Effector memory CD8-positive, alpha-beta T cell (primary cell): ENCODE data around the gene CFAP100.
A peak's percentile ranks its signal among the peaks of the same experiment; 100 is the strongest.

Experiments
- ATAC-seq: fragments of 150-1000 bp; cut with Tn5 transposase; replicated peaks from 2 replicates; pipeline ENCODE4 v1.10.0; 2021; ENCODE audit warnings: mild to moderate bottlenecking, moderate library complexity
- DNase-seq, 3 experiments: peaks; one replicate each; pipeline ENCODE4 v3.0.0; 2021
- H3K27ac Mint-ChIP-seq, 2 donors: one replicate each; pipeline ENCODE4 v1.8.0; 2022; ENCODE audit warnings: mild to moderate bottlenecking in 2 of 2, mixed read lengths in 2 of 2, moderate library complexity in 2 of 2
- H3K27me3 Mint-ChIP-seq, 2 donors: one replicate each; pipeline ENCODE4 v1.8.0; 2022; ENCODE audit warnings: mixed read lengths in 2 of 2
- H3K36me3 Mint-ChIP-seq: one replicate; pipeline ENCODE4 v1.8.0; 2022; ENCODE audit warnings: mild to moderate bottlenecking, moderate library complexity, mixed read lengths; ENCODE audit not compliant: insufficient read depth
- H3K4me1 Mint-ChIP-seq, 2 donors: one replicate each; pipeline ENCODE4 v1.8.0; 2022; ENCODE audit warnings: low read depth in 2 of 2, mixed read lengths in 2 of 2
- H3K4me3 Mint-ChIP-seq, 2 donors: one replicate each; pipeline ENCODE4 v1.8.0; 2022; ENCODE audit warnings: mild to moderate bottlenecking in 2 of 2, mixed read lengths in 2 of 2, moderate library complexity in 2 of 2
- H3K9me3 Mint-ChIP-seq, 2 donors: one replicate each; pipeline ENCODE4 v1.8.0; 2022; ENCODE audit warnings: mixed read lengths in 2 of 2

Gene CFAP100

DNA sequence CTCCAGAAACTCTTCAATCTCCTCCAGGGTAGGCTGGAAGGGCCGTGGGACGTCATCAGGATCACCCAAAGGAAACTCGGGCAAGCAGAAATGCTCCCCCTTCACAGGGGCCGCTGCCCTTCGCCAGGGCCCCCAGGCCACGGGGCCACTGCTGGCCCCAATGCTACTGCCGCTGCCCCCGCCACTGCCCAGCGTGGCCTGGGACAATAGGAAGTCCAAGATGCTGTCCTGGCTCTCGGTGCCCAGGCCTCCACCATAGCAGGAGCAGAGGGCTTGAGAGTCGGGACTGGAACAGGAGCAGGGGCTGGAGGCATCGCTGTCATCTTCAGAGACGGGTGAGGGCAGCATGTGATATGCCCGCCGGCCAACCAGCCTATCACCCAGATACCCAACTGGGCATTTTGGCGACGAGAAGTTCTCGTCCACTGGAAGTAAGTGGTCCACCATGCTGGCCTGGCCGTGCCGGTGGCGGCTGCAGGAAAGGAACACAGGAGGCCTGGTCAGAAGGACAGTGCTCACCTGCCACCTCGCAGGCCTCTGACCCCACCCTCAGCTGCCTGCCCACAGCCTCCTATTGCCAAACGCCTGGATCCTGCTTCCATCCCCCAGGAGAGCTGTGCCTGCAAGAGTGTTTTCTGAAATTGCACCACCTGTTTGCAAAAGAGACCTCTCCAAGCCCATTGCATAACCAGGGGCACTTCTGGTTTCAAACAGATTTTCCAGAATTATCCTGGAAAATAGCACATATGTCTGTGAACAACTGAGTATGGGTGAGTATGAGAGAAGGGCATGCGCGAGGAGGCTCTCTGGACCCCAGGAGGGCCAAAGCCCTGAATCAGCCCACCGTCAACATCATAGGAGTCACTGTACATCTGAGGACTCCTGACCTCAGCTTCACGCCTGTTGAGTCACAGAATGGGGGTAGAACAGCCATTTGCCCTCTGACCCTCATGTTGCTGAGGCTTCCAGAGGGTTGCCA is 41.9 kb upstream of the CFAP100 start:
- Mint-ChIP-seq H3K4me3 (no peak overlapping the region), H3K27me3 (peaks cover 18 to 33% of the 10 kb centered on the region in 2 donors), H3K9me3 (no peaks in the 10 kb centered on the region), H3K36me3 (no peaks in the 10 kb centered on the region), H3K27ac (no peak overlapping the region), H3K4me1 (peaks cover 9 to 10% of the 10 kb centered on the region in 2 donors)
- no peak for ATAC-seq
- DNase-seq = no peak

DNA sequence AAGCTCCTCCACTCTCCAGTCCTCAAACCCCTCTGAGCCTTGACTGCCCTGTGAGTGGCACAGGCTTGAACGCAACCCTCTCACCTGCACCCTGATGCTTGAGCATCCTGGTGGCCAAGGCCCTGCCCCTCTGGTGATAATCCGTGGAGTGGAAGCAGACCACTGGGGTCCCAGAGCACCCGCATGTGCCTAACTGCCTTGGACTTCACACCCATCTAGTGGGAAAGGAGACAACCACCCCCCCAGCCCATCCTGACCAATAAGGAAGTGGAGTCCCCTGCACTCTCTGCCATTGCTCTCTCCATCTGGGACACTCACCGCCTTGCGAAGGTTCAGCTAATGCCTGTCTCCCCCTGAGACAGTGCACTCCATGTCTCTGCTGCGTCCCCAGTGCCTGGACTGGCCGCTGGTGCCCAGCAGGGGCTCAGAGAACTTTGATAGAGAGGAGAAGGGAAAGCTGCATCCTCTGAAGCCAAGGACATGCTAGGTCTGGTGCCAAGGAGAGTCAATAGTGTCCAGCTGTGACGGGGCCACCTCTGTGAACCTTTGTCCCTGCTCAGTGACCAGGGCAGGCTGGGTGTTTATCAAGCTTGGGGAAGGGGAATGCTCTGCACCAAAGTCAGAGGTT is 40.9 kb upstream of the CFAP100 start:
- no peak overlapping the region for H3K4me3 Mint-ChIP-seq
- H3K27me3 Mint-ChIP-seq = peaks cover 29 to 42% of the 10 kb centered on the region in 2 donors
- DNase-seq (no peak), ATAC-seq (no peak)
- H3K27ac Mint-ChIP-seq = no peak overlapping the region
- H3K9me3 Mint-ChIP-seq = no peaks in the 10 kb centered on the region
- peaks cover 9 to 13% of the 10 kb centered on the region in 2 donors for H3K4me1 Mint-ChIP-seq
- H3K36me3 Mint-ChIP-seq = no peaks in the 10 kb centered on the region

DNA sequence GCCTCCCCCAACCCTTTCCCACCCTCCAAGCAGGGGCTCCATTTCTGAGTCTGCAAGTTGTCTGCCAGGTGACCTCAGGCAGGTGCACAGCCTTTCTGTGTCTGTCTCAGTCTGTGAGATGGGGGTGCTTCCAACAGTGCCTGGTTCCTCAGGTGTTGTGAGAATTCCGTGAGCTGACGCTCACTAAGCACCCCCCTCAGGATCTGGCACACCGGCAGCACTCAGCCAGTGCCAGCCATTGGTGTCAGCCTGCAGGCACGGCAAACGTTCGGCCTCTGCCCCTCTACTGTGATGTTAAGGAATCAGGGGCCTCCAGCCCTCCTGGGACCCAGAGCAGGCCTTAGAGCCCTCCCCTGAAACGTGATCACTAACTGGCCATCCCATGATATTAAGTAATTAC is 39.9 kb upstream of the CFAP100 start:
- H3K9me3 Mint-ChIP-seq = no peaks in the 10 kb centered on the region
- no peaks in the 10 kb centered on the region for H3K36me3 Mint-ChIP-seq
- peaks cover 39 to 52% of the 10 kb centered on the region in 2 donors for H3K27me3 Mint-ChIP-seq
- ATAC-seq = no peak
- H3K4me1 Mint-ChIP-seq = peaks cover 9 to 13% of the 10 kb centered on the region in 2 donors
- H3K27ac Mint-ChIP-seq = no peak overlapping the region
- no peak overlapping the region for H3K4me3 Mint-ChIP-seq
- no peak for DNase-seq

DNA sequence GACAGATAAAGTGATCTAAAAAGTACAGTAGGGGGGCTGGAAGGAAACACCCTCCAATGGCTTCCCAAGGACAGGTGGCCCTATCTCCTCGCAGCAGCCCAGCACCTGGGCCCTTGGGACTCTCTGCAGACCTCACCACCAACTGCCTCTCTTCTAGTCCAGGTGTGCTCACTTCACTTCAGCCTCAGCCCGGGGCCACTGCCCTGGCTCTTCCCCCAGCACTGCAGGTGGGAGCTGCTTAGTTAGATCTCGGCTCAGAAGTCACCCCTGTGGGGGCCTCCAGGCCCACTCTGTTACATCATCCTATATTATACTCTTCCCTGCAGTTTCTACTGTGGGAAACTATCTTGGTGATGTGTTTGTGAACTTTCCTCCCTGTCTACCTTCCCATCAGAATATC is 39.5 kb upstream of the CFAP100 start:
- Mint-ChIP-seq H3K4me1 (peaks cover 9 to 13% of the 10 kb centered on the region in 2 donors), H3K36me3 (no peaks in the 10 kb centered on the region), H3K4me3 (peak overlapping the region; percentile 79 to 83), H3K27me3 (peaks cover 43 to 56% of the 10 kb centered on the region in 2 donors), H3K9me3 (no peaks in the 10 kb centered on the region), H3K27ac (no peak overlapping the region)
- no peak for DNase-seq
- no peak for ATAC-seq

DNA sequence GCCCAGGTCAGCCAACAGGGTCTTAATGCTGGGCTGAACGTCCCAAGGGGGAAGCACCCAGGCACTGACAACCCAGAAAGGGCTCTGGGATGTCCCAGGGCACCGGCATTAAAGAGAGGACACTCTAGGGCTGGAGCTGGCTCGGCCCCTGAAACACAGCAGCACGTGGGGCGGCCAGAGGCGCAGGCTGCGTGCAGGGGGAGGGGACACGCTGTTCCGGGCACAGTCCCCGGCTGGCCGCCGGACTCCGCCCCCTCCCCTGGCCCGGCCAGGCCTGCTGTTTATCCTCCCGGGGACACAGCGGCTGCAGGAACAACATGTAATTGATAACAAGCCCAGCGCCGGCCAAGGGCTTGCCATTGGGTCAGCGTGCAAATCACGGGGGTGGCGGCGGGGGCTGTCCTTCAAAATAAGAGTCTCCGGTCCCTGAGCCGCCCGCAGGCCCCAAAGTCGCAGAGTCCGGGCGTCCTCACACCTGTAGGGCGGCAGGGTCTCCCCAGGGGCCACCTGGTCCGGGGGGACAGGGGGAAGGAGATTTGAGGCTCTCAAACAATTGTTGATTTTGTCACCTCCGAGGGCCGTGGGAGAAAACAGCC is 38.8 kb upstream of the CFAP100 start:
- DNase-seq (no peak), ATAC-seq (no peak)
- Mint-ChIP-seq H3K4me3 (peak overlapping the region; percentile 79 to 83), H3K27ac (peak overlapping the region in 1 of 2 donors; percentile 82), H3K4me1 (peaks cover 9 to 13% of the 10 kb centered on the region in 2 donors), H3K27me3 (peaks cover 46 to 63% of the 10 kb centered on the region in 2 donors), H3K36me3 (no peaks in the 10 kb centered on the region), H3K9me3 (no peaks in the 10 kb centered on the region)

DNA sequence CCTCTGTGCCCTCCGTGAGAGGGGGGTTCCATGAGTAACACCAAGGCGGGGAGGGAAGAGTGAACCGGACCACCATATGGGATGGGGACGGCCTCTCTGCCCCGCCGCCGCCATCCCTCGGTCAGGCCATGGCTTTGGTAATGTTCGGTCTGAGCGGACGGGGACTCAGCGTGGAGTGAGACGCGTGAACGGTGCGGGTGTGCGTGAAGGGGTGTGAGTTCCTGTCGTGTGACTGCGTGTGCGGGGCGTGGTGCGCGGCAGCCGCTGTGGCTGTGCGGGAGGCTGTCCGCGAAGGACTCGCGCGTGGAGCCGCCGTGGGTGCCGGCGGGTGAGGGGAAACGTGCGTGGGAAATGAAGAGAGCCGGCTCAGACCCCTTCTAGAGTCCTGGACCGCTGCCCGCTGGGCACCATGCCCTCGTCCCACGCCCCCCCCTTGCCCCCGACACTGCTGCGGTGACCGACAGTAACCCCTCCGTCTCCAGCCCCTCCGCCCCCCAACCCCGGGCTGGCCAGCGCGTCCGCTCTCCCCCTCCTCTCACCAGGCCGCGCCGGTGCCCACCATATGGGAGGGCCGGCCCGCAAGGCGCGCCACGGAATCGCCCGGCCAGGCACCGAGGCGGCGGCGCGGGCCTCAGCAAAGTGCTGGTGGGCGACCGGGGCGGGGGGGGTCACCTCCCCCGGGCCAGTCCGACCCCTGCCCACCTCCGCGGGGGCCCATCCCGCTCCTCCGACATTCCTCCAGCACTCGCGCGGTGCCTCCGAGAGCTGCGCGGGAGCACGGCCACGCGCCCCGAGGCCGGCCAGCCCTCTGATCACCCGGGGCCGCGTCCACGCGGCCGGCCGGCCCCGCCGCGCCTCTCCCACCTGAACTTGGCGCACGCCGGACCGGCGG is 38.1 kb upstream of the CFAP100 start:
- Mint-ChIP-seq H3K9me3 (no peaks in the 10 kb centered on the region), H3K36me3 (no peaks in the 10 kb centered on the region), H3K27ac (peak overlapping the region in 1 of 2 donors; percentile 82), H3K4me1 (peaks cover 9 to 13% of the 10 kb centered on the region in 2 donors), H3K4me3 (peak overlapping the region; percentile 79 to 83), H3K27me3 (peaks cover 52 to 70% of the 10 kb centered on the region in 2 donors)
- DNase-seq = peak in 1 of 3 experiments; percentile 6
- ATAC-seq = peak; percentile 33

DNA sequence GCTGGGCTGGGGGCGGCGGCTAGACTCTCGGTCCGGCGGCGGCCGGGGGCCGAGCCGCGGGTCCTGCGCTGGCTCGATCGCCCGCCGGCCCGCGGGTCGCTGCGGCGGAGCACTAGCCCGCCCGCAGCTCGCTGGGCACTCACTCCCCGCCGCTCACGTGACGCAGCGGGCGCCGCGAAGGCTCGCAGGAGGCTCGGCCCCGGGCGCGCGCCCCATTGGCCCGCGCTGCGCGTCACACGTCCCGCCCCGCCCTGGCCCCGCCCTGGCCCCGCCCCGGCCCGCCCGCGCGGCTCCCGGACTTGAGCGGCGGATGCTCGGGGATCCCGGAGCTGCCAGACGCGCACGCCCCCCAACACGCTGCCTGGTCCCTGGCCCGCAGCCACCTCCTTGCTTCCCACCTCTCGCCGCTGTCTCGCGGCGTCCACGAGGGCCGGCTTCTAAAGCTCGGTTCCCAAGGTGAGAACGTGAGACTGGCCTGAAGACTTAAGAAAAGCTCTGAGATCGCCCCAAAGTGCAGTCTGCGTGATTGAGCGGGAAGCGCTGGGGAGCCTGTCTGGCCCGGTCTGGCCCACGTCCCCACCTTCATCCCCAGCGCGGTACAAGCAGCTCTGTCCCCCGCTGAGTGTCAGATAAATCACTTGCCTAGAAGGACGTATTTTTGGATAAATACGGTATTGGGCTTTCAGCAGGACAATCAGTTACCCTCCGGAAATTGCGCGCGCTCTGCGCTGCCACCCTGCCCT is 37.2 kb upstream of the CFAP100 start, which contains the start of gene KLF15:
Gene KLF15 (minus strand): TSS at position 114 of the 743 bp plus-strand sequence. CDS start 4,486 bp downstream, outside the sequence.
- ATAC-seq (peak; percentile 89), DNase-seq (peak; percentile 46 to 62 (median 61))
- peak within 1 kb of the TSS; percentile 83 for H3K4me3 Mint-ChIP-seq
- H3K9me3 Mint-ChIP-seq = no peaks in the 10 kb centered on the region
- no peaks in the 10 kb centered on the region for H3K36me3 Mint-ChIP-seq
- peaks cover 52 to 77% of the 10 kb centered on the region in 2 donors for H3K27me3 Mint-ChIP-seq
- peak within 1 kb of the TSS; percentile 68 to 82 for H3K27ac Mint-ChIP-seq
- peaks cover 9 to 13% of the 10 kb centered on the region in 2 donors for H3K4me1 Mint-ChIP-seq

DNA sequence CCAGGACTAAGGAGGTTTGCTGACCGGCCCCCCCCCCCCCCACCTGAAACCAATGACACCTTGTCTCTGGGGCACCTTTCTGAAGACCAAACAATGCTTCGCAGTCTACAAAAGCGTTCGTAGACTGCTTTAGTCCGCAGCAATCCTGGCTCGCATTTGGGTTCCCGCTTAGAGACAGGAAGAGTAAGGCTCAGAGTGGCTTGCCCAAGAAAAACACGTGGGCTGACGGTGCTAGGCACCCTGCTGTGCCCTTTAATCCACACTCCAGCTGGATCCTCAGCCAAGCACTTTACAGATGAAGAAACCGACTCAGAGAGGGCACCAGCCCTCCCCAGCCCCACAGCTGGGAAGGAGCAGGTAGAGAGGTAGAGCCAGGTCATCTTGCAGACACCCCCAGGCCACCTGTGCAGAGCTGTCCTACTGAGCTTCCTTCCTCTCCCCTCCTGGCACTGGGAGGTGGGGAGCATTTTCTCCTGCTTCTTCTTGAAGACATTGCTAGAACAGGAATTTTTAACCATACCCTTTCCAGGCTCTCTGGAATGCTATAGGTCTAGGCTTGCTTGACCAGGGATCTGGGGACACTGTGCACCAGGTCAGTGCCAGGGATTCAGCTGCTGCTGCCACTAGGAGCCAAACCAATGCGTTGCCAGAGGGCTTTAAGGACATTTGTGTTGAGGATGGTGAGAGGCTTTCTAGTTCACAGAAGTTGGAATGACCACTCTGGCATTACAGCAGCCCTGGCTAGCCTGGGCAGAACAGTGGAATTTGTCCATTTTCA is 36.5 kb upstream of the CFAP100 start:
- no peak for ATAC-seq
- H3K27me3 Mint-ChIP-seq = peaks cover 52 to 83% of the 10 kb centered on the region in 2 donors
- no peaks in the 10 kb centered on the region for H3K36me3 Mint-ChIP-seq
- peak overlapping the region; percentile 68 to 72 for H3K27ac Mint-ChIP-seq
- H3K4me1 Mint-ChIP-seq = peaks cover 9 to 13% of the 10 kb centered on the region in 2 donors
- no peak for DNase-seq
- H3K4me3 Mint-ChIP-seq = peak overlapping the region; percentile 81 to 83
- no peaks in the 10 kb centered on the region for H3K9me3 Mint-ChIP-seq

DNA sequence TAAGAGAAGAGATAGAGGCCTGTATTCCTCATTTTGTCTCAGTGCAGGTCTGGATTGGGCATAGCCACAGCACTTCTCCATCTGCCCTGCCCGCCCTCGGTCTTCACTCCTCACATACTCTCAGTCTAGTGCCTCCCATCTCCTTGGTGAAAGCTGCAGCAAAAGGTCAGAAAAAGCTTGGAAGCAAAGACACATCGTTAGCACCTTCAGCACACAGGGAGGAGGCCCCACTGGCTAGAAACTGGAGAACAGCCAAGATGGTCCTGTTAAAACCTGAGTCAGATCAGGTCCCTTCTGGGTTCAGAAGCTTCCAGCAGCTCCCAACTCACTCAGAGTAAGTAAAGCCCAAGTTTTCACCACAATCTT is 35.9 kb upstream of the CFAP100 start:
- H3K4me3 Mint-ChIP-seq = peak overlapping the region; percentile 18 to 81
- DNase-seq (no peak), ATAC-seq (no peak)
- H3K4me1 Mint-ChIP-seq = peaks cover 9 to 13% of the 10 kb centered on the region in 2 donors
- no peaks in the 10 kb centered on the region for H3K9me3 Mint-ChIP-seq
- H3K36me3 Mint-ChIP-seq = no peaks in the 10 kb centered on the region
- peaks cover 52 to 81% of the 10 kb centered on the region in 2 donors for H3K27me3 Mint-ChIP-seq
- no peak overlapping the region for H3K27ac Mint-ChIP-seq

DNA sequence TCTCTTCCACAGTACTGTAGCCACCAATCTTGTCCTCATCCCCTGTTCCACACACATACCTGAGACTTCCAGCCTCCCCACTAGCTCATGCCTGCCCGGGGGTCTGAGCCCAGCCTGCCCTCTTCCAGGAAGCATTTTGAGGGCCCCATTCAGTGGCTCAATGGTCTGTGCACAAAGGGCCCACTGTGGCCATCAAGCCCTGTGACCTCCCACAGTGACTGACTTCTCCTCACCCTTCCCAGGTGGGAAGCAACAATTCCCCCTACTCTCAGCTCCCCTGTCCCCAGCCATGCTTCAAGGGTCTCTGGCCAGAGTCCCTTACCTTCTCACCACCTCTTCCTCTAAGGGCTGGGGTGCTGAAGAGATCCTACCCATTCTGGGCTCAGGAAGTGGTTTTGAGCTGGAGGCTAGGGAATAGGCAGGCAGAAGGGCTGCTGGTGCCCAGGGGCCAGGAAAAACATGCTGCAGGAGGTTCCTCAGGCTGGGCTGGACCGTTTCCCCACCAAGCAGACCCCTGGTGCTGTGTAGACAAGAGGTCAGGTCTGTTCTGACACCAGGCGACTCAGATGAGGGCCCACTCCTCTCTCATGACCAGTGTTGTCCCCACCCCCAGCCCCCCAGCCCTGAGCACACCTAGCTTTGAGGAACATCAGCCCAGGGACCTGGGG is 34.5 kb upstream of the CFAP100 start:
- ATAC-seq (no peak), DNase-seq (no peak)
- Mint-ChIP-seq H3K27me3 (peaks cover 56 to 85% of the 10 kb centered on the region in 2 donors), H3K27ac (no peak overlapping the region), H3K9me3 (no peaks in the 10 kb centered on the region), H3K4me3 (no peak overlapping the region), H3K4me1 (peaks cover 9 to 13% of the 10 kb centered on the region in 2 donors), H3K36me3 (no peaks in the 10 kb centered on the region)

DNA sequence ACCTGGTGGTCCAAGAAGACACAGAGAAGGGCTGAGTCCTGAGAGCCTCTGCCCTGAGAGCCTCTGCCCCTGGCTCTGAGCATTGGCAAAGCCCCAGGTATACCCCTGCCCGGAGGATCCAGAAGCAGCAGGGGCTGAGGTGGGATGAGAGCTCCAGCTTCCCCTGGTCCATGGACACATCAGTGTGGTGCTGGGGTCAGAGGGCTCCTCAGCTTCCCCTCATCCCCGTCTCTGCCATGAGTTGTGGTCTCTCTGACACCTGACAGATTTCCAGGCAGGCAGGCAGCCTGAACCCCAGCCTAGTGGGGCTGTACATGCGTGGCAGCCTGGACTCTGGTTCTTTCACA is 34.0 kb upstream of the CFAP100 start:
- Mint-ChIP-seq H3K4me1 (peaks cover 5 to 10% of the 10 kb centered on the region in 2 donors), H3K27me3 (peaks cover 51 to 84% of the 10 kb centered on the region in 2 donors), H3K4me3 (no peak overlapping the region), H3K36me3 (no peaks in the 10 kb centered on the region), H3K9me3 (no peaks in the 10 kb centered on the region), H3K27ac (no peak overlapping the region)
- no peak for DNase-seq
- no peak for ATAC-seq
